ENCODE results near the gene POLR2E.

GRCh38 chr19:1079566-1080111 is 15.5 kb downstream of the POLR2E start:
- no peak for TF ChIP-seq NANOG (IDR thresholded peaks at IDR 0.05; ENCODE audit: borderline replicate concordance)
- peak in 1 of 2 experiments; percentile 27; a peak in 1 of 4 replicates for TF ChIP-seq CTCF (conservative IDR thresholded peaks at IDR 0.05; ENCODE audit: low read depth in 2 of 2)
- TF ChIP-seq REST (IDR thresholded peaks at IDR 0.05; ENCODE audit: unreplicated experiment) = no peak
- TF ChIP-seq POLR2AphosphoS5 (IDR thresholded peaks at IDR 0.05; ENCODE audit: low read depth) = no peak
